Stimulated activated CD8-positive, alpha-beta memory T cell treated with anti-CD3 and anti-CD28 coated beads, Interleukin-15, amount 100 ng/mL, for 1 hour (primary cell): ENCODE measurements around the gene IFT88.

Source experiments
- DNase-seq: peaks from one replicate; pipeline ENCODE4 v3.0.0-alpha.2; 2020; ENCODE audit warnings: low read depth

The IFT88 gene

GRCh38 chr13:20686167-20686566 is 119.2 kb downstream of the IFT88 start:
- DNase-seq: no peak

GRCh38 chr13:20686863-20687579 is 120.1 kb downstream of the IFT88 start:
- no peak for DNase-seq

- DNase-seq: no peak
Measured at GRCh38 chr13:20689291-20689690, 122.3 kb downstream of the IFT88 start.

GRCh38 chr13:20691616-20692015 is 124.7 kb downstream of the IFT88 start:
- DNase-seq: no peak

GRCh38 chr13:20696073-20696472 is 129.1 kb downstream of the IFT88 start:
- DNase-seq: no peak

- DNase-seq: no peak
Measured at GRCh38 chr13:20699715-20700114, 132.8 kb downstream of the IFT88 start.

GRCh38 chr13:20700288-20700687 is 133.3 kb downstream of the IFT88 start:
- DNase-seq: no peak

GRCh38 chr13:20701461-20701860 is 134.5 kb downstream of the IFT88 start:
- DNase-seq: no peak

- no peak for DNase-seq
Measured at GRCh38 chr13:20702530-20702914, 135.6 kb downstream of the IFT88 start.

GRCh38 chr13:20702915-20703779 is 136.2 kb downstream of the IFT88 start, which contains the start of gene IL17D:
Gene IL17D (plus strand): TSS chr13:20703699. CDS start chr13:20704002, 303 bp downstream.
- peak; percentile 5 for DNase-seq

- DNase-seq: peak; percentile 32
Measured at GRCh38 chr13:20703780-20704458, 137.0 kb downstream of the IFT88 start.

- DNase-seq: no peak
Measured at GRCh38 chr13:20704459-20705069, 137.6 kb downstream of the IFT88 start.

- no peak for DNase-seq
Measured at GRCh38 chr13:20706661-20707060, 139.7 kb downstream of the IFT88 start.

GRCh38 chr13:20708216-20708615 is 141.3 kb downstream of the IFT88 start:
- DNase-seq: no peak

GRCh38 chr13:20709369-20709768 is 142.4 kb downstream of the IFT88 start:
- no peak for DNase-seq

- DNase-seq: no peak
Measured at GRCh38 chr13:20709782-20710181, 142.8 kb downstream of the IFT88 start.

- no peak for DNase-seq
Measured at GRCh38 chr13:20711301-20712044, 144.5 kb downstream of the IFT88 start.

GRCh38 chr13:20713014-20713376 is 146.0 kb downstream of the IFT88 start:
- DNase-seq: no peak

GRCh38 chr13:20713751-20714150 is 146.8 kb downstream of the IFT88 start:
- no peak for DNase-seq

- DNase-seq: no peak
Measured at GRCh38 chr13:20714161-20714560, 147.2 kb downstream of the IFT88 start.

GRCh38 chr13:20714563-20715329 is 147.8 kb downstream of the IFT88 start:
- no peak for DNase-seq
